GM21447 (cell line): ENCODE results near the gene DPYD.
A peak's percentile ranks its signal among the peaks of the same experiment; 100 is the strongest.
"Not testable (repeated sequence)": the region's sequence is repeated elsewhere in the genome, so short reads cannot be mapped to it uniquely, and the experiment has no call there.

Experiments used
- ATAC-seq: cut with Tn5 transposase; IDR thresholded peaks from one replicate; pipeline ENCODE4 v1.9.1; 2021; ENCODE audit not compliant: unreplicated experiment

The DPYD gene

GRCh38 chr1:97245026-97245425 lies 675.8 kb downstream of the DPYD start:
- ATAC-seq = no peak

- ATAC-seq = peak; percentile 80
These were observed 676.8 kb downstream of the DPYD start for GRCh38 chr1:97243973-97244560.

GRCh38 chr1:97238816-97239215 lies 682.0 kb downstream of the DPYD start:
- ATAC-seq = no peak

- ATAC-seq = not testable (repeated sequence)
These were observed 689.5 kb downstream of the DPYD start for GRCh38 chr1:97231354-97231753.

GRCh38 chr1:97212671-97213070 lies 708.2 kb downstream of the DPYD start:
- no peak for ATAC-seq

GRCh38 chr1:97210307-97210706 lies 710.5 kb downstream of the DPYD start:
- no peak for ATAC-seq

- ATAC-seq = no peak
These were observed 711.4 kb downstream of the DPYD start for GRCh38 chr1:97209381-97209957.

GRCh38 chr1:97207868-97208267 lies 713.0 kb downstream of the DPYD start:
- ATAC-seq = no peak

GRCh38 chr1:97204468-97204867 lies 716.4 kb downstream of the DPYD start:
- no peak for ATAC-seq

GRCh38 chr1:97202481-97203380 lies 718.1 kb downstream of the DPYD start:
- ATAC-seq = no peak

GRCh38 chr1:97201641-97202040 lies 719.2 kb downstream of the DPYD start:
- ATAC-seq = no peak

GRCh38 chr1:97200595-97200994 lies 720.2 kb downstream of the DPYD start:
- no peak for ATAC-seq

GRCh38 chr1:97196825-97197516 lies 723.9 kb downstream of the DPYD start:
- no peak for ATAC-seq

- ATAC-seq = no peak
These were observed 727.8 kb downstream of the DPYD start for GRCh38 chr1:97192872-97193572.

GRCh38 chr1:97190326-97190725 lies 730.5 kb downstream of the DPYD start:
- ATAC-seq = no peak

- no peak for ATAC-seq
These were observed 734.5 kb downstream of the DPYD start for GRCh38 chr1:97186381-97186780.

- ATAC-seq = no peak
These were observed 746.7 kb downstream of the DPYD start for GRCh38 chr1:97174039-97174704.

- ATAC-seq = no peak
These were observed 750.5 kb downstream of the DPYD start for GRCh38 chr1:97170300-97170699.

GRCh38 chr1:97168056-97168455 lies 752.8 kb downstream of the DPYD start:
- no peak for ATAC-seq

- no peak for ATAC-seq
These were observed 753.6 kb downstream of the DPYD start for GRCh38 chr1:97167246-97167645.
